PFSK-1 (cell line): Measurements from ENCODE around the gene OR2B3.

Experiments used
- POLR2AphosphoS5 ChIP-seq: IDR thresholded peaks from 2 replicates; pipeline ENCODE4 v1.6.1; 2012; ENCODE audit warnings: low read depth, mild to moderate bottlenecking, control low read depth, low read length, moderate library complexity
- REST ChIP-seq, 2 experiments: IDR thresholded peaks; 2 replicates each; pipeline versions ENCODE4 v1.6.1 to v1.8.0; 2011 to 2012; ENCODE audit warnings: low read depth in 2 of 2, low read length in 2 of 2, control low read depth in 1 of 2, inconsistent platforms in 1 of 2, mild to moderate bottlenecking in 1 of 2, moderate library complexity in 1 of 2; ENCODE audit not compliant: insufficient read depth in 1 of 2
- TAF1 ChIP-seq: IDR thresholded peaks from 2 replicates; pipeline ENCODE4 v1.6.1; 2012; ENCODE audit warnings: low read length, control low read depth, borderline replicate concordance; ENCODE audit not compliant: insufficient read depth

GRCh38 chr6:29107758-29108157 is 20.6 kb upstream of the OR2B3 start, which contains the start of gene OR2J3:
- TF ChIP-seq POLR2AphosphoS5 = no peak
- TF ChIP-seq REST (IDR thresholded peaks at IDR 0.05; ENCODE audit: insufficient read depth in 1 of 2, low read depth in 2 of 2, low read length in 2 of 2) = no peak
- TF ChIP-seq TAF1 = no peak
